ENCODE measurements around the gene SYNDIG1L. TPM values are rescaled to one million over a fixed set of nuclear protein-coding genes. Genes with fewer than 3 reads are reported as not detected.
"Not testable (repeated sequence)": the region's sequence is repeated elsewhere in the genome, so short reads cannot be mapped to it uniquely, and the experiment has no call there.

The SYNDIG1L gene
- total RNA-seq, 3 donors from 2014 or later: 0.33 to 1.0 (median 0.64) TPM

- TF ChIP-seq POLR2A (IDR thresholded peaks at IDR 0.05) (no peak), POLR2AphosphoS5 (IDR thresholded peaks at IDR 0.05) (no peak)
- Histone ChIP-seq H3K9me3 (no peaks in the 10 kb centered on the region), H3K36me3 (no peaks in the 10 kb centered on the region), H3K27ac (no peak overlapping the region), H3K27me3 (no peaks in the 10 kb centered on the region), H3K4me1 (no peaks in the 10 kb centered on the region), H3K4me3 (no peak overlapping the region)
- DNase-seq (ENCODE audit: low spot score in 2 of 2): no peak
- intact Hi-C loops (cut with DNase I; ENCODE audit: low total_unique reads): no loop called here
These were observed 30.9 kb downstream of the SYNDIG1L start for GRCh38 chr14:74395094-74395493.

DNA sequence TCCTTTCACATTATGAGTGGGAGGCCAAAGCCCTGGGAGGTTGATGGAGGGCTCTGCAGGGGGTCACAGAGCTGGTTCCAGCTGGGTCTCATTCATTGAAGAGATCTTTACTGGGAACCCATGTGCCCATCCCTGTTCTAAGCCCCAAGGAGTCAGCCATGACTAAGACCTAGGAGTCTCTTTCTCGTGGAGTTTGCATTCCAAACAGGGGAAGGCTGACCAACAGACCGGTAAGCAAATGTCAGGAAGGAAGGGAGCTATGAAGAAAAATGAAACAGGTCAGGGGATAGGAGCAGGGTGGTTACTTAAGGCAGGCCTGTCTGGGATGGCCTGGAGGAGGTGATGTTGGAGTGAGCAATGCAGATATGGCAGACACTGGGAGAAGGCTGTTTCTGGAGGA, 31.5 kb downstream of the SYNDIG1L start:
- no peak overlapping the region for H3K27ac ChIP-seq
- TF ChIP-seq POLR2A (IDR thresholded peaks at IDR 0.05) (no peak), POLR2AphosphoS5 (IDR thresholded peaks at IDR 0.05) (no peak), CTCF (IDR thresholded peaks at IDR 0.05) (no peak)
- H3K4me3 ChIP-seq: no peak overlapping the region
- intact Hi-C loops (cut with DNase I; ENCODE audit: low total_unique reads): no loop called here
- DNase-seq (ENCODE audit: low spot score in 2 of 2): no peak
- H3K4me1 ChIP-seq: no peaks in the 10 kb centered on the region
- H3K9me3 ChIP-seq: no peaks in the 10 kb centered on the region
- no peaks in the 10 kb centered on the region for H3K36me3 ChIP-seq
- no peaks in the 10 kb centered on the region for H3K27me3 ChIP-seq

DNA sequence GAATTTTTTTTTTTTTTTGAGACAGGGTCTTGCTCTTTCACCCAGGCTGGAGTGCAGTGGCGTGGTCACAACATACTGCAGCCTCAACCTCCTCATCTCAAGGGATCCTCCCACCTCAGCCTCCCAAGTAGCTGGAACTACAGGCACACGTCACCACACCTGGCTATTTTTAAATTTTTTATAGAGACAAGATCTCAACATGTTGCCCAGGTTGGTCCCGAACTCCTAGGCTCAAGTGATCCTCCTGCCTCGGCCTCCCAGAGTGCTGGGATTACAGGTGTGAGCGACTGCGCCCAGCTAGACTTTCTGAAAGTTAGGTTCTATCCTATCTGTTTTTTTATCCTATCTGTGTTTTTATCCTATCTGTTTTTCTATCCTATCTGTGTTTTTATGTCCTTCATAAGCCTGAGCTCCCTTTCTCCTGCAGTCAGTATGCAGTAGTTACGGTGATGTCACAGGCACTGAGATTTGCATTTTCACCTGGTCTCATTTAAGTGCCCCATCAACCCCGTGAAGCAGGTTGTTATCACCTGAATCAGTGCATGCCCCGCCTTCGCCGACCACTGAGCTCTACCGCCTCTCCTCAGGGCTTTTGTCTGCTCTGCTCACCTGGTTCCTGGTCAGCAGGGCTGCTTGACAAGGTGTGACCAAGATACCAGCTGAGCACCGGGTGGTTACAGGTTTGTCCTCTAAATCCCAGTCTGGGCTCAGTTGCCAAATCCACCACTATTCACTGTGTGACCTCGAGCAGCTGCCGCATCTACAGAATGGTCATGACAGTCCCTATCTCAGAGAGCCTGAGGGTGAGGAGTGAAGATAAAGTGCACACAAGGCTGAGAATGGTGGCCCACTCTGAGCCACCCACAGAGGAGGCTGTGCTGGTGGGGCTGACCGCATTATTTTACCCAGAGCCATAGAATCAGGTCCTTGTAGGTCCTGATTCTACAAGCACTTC, 33.1 kb downstream of the SYNDIG1L start:
- H3K27ac ChIP-seq: no peak overlapping the region
- no peak for TF ChIP-seq POLR2AphosphoS5 (IDR thresholded peaks at IDR 0.05)
- no peak for TF ChIP-seq POLR2A (IDR thresholded peaks at IDR 0.05)
- no peak for TF ChIP-seq CTCF (IDR thresholded peaks at IDR 0.05)
- DNase-seq (ENCODE audit: low spot score in 2 of 2): no peak
- H3K4me1 ChIP-seq: no peaks in the 10 kb centered on the region
- H3K4me3 ChIP-seq: no peak overlapping the region
- H3K36me3 ChIP-seq: no peaks in the 10 kb centered on the region
- H3K27me3 ChIP-seq: no peaks in the 10 kb centered on the region
- H3K9me3 ChIP-seq: no peaks in the 10 kb centered on the region
- intact Hi-C loops (cut with DNase I; ENCODE audit: low total_unique reads): no loop called here

DNA sequence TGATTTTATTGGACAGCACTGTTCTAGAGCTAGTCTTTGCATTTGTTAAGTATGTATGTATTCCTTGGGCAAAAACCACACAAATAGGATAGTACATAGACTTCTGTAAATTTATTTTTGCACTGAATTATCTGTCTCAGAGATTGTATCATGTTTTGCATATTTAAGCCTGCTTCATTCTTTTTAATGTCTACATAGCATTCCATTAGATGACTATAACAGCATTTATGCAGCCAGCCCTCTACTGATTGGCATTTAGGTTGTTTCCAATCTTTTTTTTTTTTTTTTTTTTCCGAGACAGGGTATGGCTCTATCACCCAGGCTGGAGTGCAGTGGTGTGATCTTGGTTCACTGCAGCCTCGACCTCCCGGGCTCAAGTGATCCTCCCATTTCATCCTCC, 34.5 kb downstream of the SYNDIG1L start:
- TF ChIP-seq CTCF (IDR thresholded peaks at IDR 0.05): no peak
- TF ChIP-seq POLR2AphosphoS5 (IDR thresholded peaks at IDR 0.05): no peak
- no peak for TF ChIP-seq POLR2A (IDR thresholded peaks at IDR 0.05)
- Histone ChIP-seq H3K27ac (no peak overlapping the region), H3K36me3 (no peaks in the 10 kb centered on the region), H3K4me1 (no peaks in the 10 kb centered on the region), H3K9me3 (no peaks in the 10 kb centered on the region), H3K27me3 (no peaks in the 10 kb centered on the region), H3K4me3 (no peak overlapping the region)
- intact Hi-C loops (cut with DNase I; ENCODE audit: low total_unique reads): no loop called here
- DNase-seq (ENCODE audit: low spot score in 2 of 2): no peak

DNA sequence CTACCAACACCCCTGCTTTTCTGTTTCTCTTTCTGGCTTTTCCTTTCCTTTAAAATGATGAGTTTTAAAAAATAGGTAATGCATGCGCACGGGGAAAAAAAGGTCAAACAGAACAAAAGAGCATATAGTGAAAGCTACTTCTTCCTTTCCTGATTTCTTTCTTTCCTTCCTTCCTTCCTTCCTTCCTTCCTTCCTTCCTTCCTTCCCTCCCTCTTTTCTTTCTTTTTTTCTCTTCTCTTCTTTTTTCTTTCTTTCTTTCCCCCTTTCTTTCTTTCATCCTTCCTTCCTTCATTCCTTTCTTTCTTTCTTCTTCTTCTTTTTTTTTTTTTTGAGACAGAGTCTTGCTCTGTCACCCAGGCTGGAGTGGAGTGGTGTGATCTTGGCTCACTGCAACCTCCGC, 35.5 kb downstream of the SYNDIG1L start:
- H3K4me3 ChIP-seq; H3K36me3 ChIP-seq; H3K4me1 ChIP-seq; H3K27me3 ChIP-seq; DNase-seq (ENCODE audit: low spot score in 2 of 2); H3K27ac ChIP-seq; intact Hi-C loops (cut with DNase I; ENCODE audit: low total_unique reads); H3K9me3 ChIP-seq: not testable (repeated sequence)

DNA sequence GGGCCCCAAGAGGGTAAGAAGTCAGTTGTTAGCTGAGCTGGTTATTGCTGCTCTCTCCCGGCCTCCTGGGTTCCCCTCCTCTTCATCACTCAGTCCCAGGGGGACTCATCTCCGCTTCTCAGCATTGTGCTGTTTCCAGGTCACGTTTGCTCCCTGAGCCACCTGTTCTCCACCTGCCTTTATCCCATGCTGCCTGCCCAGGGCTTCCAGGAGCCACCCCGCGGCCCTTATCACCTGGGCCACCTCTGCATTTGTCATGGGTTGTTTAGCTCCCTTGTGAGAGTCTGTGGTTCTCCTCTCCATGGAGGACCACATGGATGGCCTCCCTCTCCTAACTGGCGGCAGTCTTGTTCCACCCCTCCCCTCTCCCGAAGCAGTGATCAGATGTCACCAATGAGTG, 36.0 kb downstream of the SYNDIG1L start:
- H3K4me1 ChIP-seq: no peaks in the 10 kb centered on the region
- no peaks in the 10 kb centered on the region for H3K9me3 ChIP-seq
- no peaks in the 10 kb centered on the region for H3K27me3 ChIP-seq
- no peak overlapping the region for H3K4me3 ChIP-seq
- intact Hi-C loops (cut with DNase I; ENCODE audit: low total_unique reads): no loop called here
- H3K27ac ChIP-seq: no peak overlapping the region
- DNase-seq (ENCODE audit: low spot score in 2 of 2): no peak
- H3K36me3 ChIP-seq: no peaks in the 10 kb centered on the region
- TF ChIP-seq CTCF (IDR thresholded peaks at IDR 0.05): no peak
- TF ChIP-seq POLR2AphosphoS5 (IDR thresholded peaks at IDR 0.05): no peak
- TF ChIP-seq POLR2A (IDR thresholded peaks at IDR 0.05): no peak
